ENCODE data around the gene CACFD1. TPM values are rescaled to one million over a fixed set of nuclear protein-coding genes. Genes with fewer than 3 reads are reported as not detected.

CACFD1 gene
- total RNA-seq, 1 experiment from 2014 or later = 1.5 TPM

GRCh38 chr9:133424187-133424586, 35.6 kb upstream of the CACFD1 start:
- Mint-ChIP-seq H3K9me3 (ENCODE audit: unreplicated experiment) (no peaks in the 10 kb centered on the region), H3K4me3 (ENCODE audit: unreplicated experiment) (no peak overlapping the region), H3K27me3 (ENCODE audit: insufficient read depth, unreplicated experiment) (peaks cover 40% of the 10 kb centered on the region), H3K36me3 (ENCODE audit: insufficient read depth, unreplicated experiment) (no peaks in the 10 kb centered on the region), H3K27ac (ENCODE audit: low read depth, unreplicated experiment) (no peak overlapping the region), H3K4me1 (ENCODE audit: insufficient read depth, unreplicated experiment) (peaks cover 3% of the 10 kb centered on the region)
- no TSS peak for BruUV-seq (replicated peaks)
- DNase-seq (ENCODE audit: unreplicated experiment) = no peak
- ChIA-PET POLR2A (no interaction called here), CTCF (no interaction called here)
- intact Hi-C loops (cut with micrococcal nuclease) = no loop called here
- no peak for TF ChIP-seq CTCF (IDR thresholded peaks at IDR 0.05; ENCODE audit: unreplicated experiment)

- intact Hi-C loops (cut with micrococcal nuclease) = no loop called here
- no peak overlapping the region for H3K27ac Mint-ChIP-seq (ENCODE audit: low read depth, unreplicated experiment)
- DNase-seq (ENCODE audit: unreplicated experiment) = no peak
- no TSS peak for BruUV-seq (replicated peaks)
- no peaks in the 10 kb centered on the region for H3K4me1 Mint-ChIP-seq (ENCODE audit: insufficient read depth, unreplicated experiment)
- no peaks in the 10 kb centered on the region for H3K36me3 Mint-ChIP-seq (ENCODE audit: insufficient read depth, unreplicated experiment)
- TF ChIP-seq CTCF (IDR thresholded peaks at IDR 0.05; ENCODE audit: unreplicated experiment) = no peak
- H3K9me3 Mint-ChIP-seq (ENCODE audit: unreplicated experiment) = no peaks in the 10 kb centered on the region
- ChIA-PET POLR2A (no interaction called here), CTCF (interaction anchor here (1.2 kb wide), 1 partner anchor 23 kb away, joined by 3 read pairs; no protein-coding TSS in a partner anchor)
- H3K27me3 Mint-ChIP-seq (ENCODE audit: insufficient read depth, unreplicated experiment) = peaks cover 40% of the 10 kb centered on the region
- no peak overlapping the region for H3K4me3 Mint-ChIP-seq (ENCODE audit: unreplicated experiment)
Measured at GRCh38 chr9:133425049-133425632, 34.6 kb upstream of the CACFD1 start.

- no peak for TF ChIP-seq CTCF (IDR thresholded peaks at IDR 0.05; ENCODE audit: unreplicated experiment)
- no TSS peak for BruUV-seq (replicated peaks)
- Mint-ChIP-seq H3K9me3 (ENCODE audit: unreplicated experiment) (no peaks in the 10 kb centered on the region), H3K4me3 (ENCODE audit: unreplicated experiment) (no peak overlapping the region), H3K36me3 (ENCODE audit: insufficient read depth, unreplicated experiment) (no peaks in the 10 kb centered on the region), H3K27ac (ENCODE audit: low read depth, unreplicated experiment) (no peak overlapping the region), H3K27me3 (ENCODE audit: insufficient read depth, unreplicated experiment) (peaks cover 40% of the 10 kb centered on the region), H3K4me1 (ENCODE audit: insufficient read depth, unreplicated experiment) (no peaks in the 10 kb centered on the region)
- ChIA-PET POLR2A (no interaction called here), CTCF (interaction anchor here (1.2 kb wide), 1 partner anchor 24 kb away, joined by 3 read pairs; no protein-coding TSS in a partner anchor)
- DNase-seq (ENCODE audit: unreplicated experiment) = no peak
- intact Hi-C loops (cut with micrococcal nuclease) = no loop called here
Measured at GRCh38 chr9:133426011-133426410, 33.8 kb upstream of the CACFD1 start.

GRCh38 chr9:133427658-133428348, 32.0 kb upstream of the CACFD1 start:
- ChIA-PET CTCF (no interaction called here), POLR2A (no interaction called here)
- Mint-ChIP-seq H3K27me3 (ENCODE audit: insufficient read depth, unreplicated experiment) (peaks cover 40% of the 10 kb centered on the region), H3K9me3 (ENCODE audit: unreplicated experiment) (no peaks in the 10 kb centered on the region), H3K4me3 (ENCODE audit: unreplicated experiment) (no peak overlapping the region), H3K27ac (ENCODE audit: low read depth, unreplicated experiment) (no peak overlapping the region), H3K4me1 (ENCODE audit: insufficient read depth, unreplicated experiment) (no peaks in the 10 kb centered on the region), H3K36me3 (ENCODE audit: insufficient read depth, unreplicated experiment) (no peaks in the 10 kb centered on the region)
- TF ChIP-seq CTCF (IDR thresholded peaks at IDR 0.05; ENCODE audit: unreplicated experiment) = no peak
- DNase-seq (ENCODE audit: unreplicated experiment) = no peak
- intact Hi-C loops (cut with micrococcal nuclease) = no loop called here
- BruUV-seq (replicated peaks) = no TSS peak

All from MCF 10A (cell line).